HEK293 (cell line): ENCODE data around the gene PLEKHG2.
"Not testable (repeated sequence)": the region's sequence is repeated elsewhere in the genome, so short reads cannot be mapped to it uniquely, and the experiment has no call there.

Experiments
- CTCF ChIA-PET: fragments of 350-600 bp; formaldehyde crosslinking; extraction: SDS; loops from one replicate; lab custom pipeline; 2021; ENCODE audit warnings: antibody characterized with exemption; lab: Yijun Ruan, JAX
- POLR2A ChIA-PET: fragments of 300-600 bp; formaldehyde crosslinking; extraction: SDS; loops from one replicate; lab custom pipeline; 2020; ENCODE audit warnings: antibody characterized with exemption, inconsistent platforms; lab: Yijun Ruan, JAX
- H3K27ac ChIP-seq: fragments of 200-500 bp; sonication (Bioruptor generic); 2 replicates; pipeline ENCODE4 v1.5.1; 2014; ENCODE audit warnings: low read depth, low read length, control low read depth, inconsistent platforms; ENCODE audit errors: extremely low read depth
- H3K36me3 ChIP-seq, 2 experiments: fragments of 200-500 bp in 1 of 2; sonication (Bioruptor generic) in 1 of 2; 1 replicate in 1 of 2; 2 replicates in 1 of 2; pipeline ENCODE4 v1.5.1; 2014 to 2017; ENCODE audit warnings: inconsistent platforms in 2 of 2, low read length in 2 of 2; ENCODE audit not compliant: control insufficient read depth in 2 of 2, insufficient read depth in 1 of 2
- H3K4me1 ChIP-seq: fragments of 200-500 bp; sonication (Bioruptor generic); 2 replicates; pipeline ENCODE4 v1.5.1; 2014; ENCODE audit warnings: mild to moderate bottlenecking, low read length, inconsistent platforms; ENCODE audit not compliant: control insufficient read depth, insufficient read depth
- H3K4me3 ChIP-seq: 2 replicates; pipeline ENCODE4 v1.5.1; 2011; ENCODE audit warnings: low read depth, mild to moderate bottlenecking, control low read depth, low read length, moderate library complexity
- H3K9me3 ChIP-seq: fragments of 200-500 bp; sonication (Bioruptor generic); 2 replicates; pipeline ENCODE4 v1.5.1; 2014; ENCODE audit warnings: low read depth, low read length, inconsistent platforms; ENCODE audit not compliant: control insufficient read depth, insufficient read depth
- EGR2 ChIP-seq: fragments of 450-650 bp; formaldehyde crosslinking; IDR thresholded peaks from 2 replicates; pipeline ENCODE4 v1.5.1; 2016; ENCODE audit warnings: low read depth, missing biosample characterization, missing genetic modification characterization
- GFI1B ChIP-seq: fragments of 450-650 bp; formaldehyde crosslinking; IDR thresholded peaks from 2 replicates; pipeline ENCODE4 v1.5.1; 2016; ENCODE audit warnings: missing biosample characterization, missing genetic modification characterization
- GLIS1 ChIP-seq: fragments of 450-650 bp; formaldehyde crosslinking; IDR thresholded peaks from 2 replicates; pipeline ENCODE4 v1.5.1; 2016; ENCODE audit warnings: missing biosample characterization, missing genetic modification characterization
- KLF9 ChIP-seq: fragments of 450-650 bp; formaldehyde crosslinking; IDR thresholded peaks from 2 replicates; pipeline ENCODE4 v1.5.1; 2016; ENCODE audit warnings: missing biosample characterization, missing genetic modification characterization, low read depth
- OVOL3 ChIP-seq: fragments of 450-650 bp; formaldehyde crosslinking; IDR thresholded peaks from 2 replicates; pipeline ENCODE4 v1.5.1; 2016; ENCODE audit warnings: missing biosample characterization, missing genetic modification characterization
- PRDM1 ChIP-seq: fragments of 450-650 bp; formaldehyde crosslinking; IDR thresholded peaks from 2 replicates; pipeline ENCODE4; 2016; ENCODE audit warnings: missing biosample characterization, missing genetic modification characterization
- SCRT1 ChIP-seq: fragments of 450-650 bp; formaldehyde crosslinking; IDR thresholded peaks from 2 replicates; pipeline ENCODE4 v1.5.1; 2016; ENCODE audit warnings: missing biosample characterization, missing genetic modification characterization, borderline replicate concordance
- ZBTB7A ChIP-seq: fragments of 450-650 bp; formaldehyde crosslinking; IDR thresholded peaks from 2 replicates; pipeline ENCODE4 v1.5.1; 2016; ENCODE audit warnings: low read depth, missing biosample characterization, missing genetic modification characterization
- ZNF133 ChIP-seq: fragments of 450-650 bp; formaldehyde crosslinking; IDR thresholded peaks from 2 replicates; pipeline ENCODE4 v1.5.1; 2016; ENCODE audit warnings: missing biosample characterization, missing genetic modification characterization
- ZNF146 ChIP-seq: fragments of 450-650 bp; formaldehyde crosslinking; IDR thresholded peaks from 2 replicates; pipeline ENCODE4 v1.5.1; 2016; ENCODE audit warnings: missing biosample characterization, missing genetic modification characterization
- ZNF280C ChIP-seq: fragments of 450-650 bp; formaldehyde crosslinking; IDR thresholded peaks from 2 replicates; pipeline ENCODE4 v1.5.1; 2016; ENCODE audit warnings: missing biosample characterization, missing genetic modification characterization
- ZNF548 ChIP-seq: fragments of 450-650 bp; formaldehyde crosslinking; IDR thresholded peaks from 2 replicates; pipeline ENCODE4 v1.5.1; 2016; ENCODE audit warnings: missing biosample characterization, missing genetic modification characterization
- ZNF580 ChIP-seq: fragments of 450-650 bp; formaldehyde crosslinking; IDR thresholded peaks from 2 replicates; pipeline ENCODE4 v1.5.1; 2016; ENCODE audit warnings: missing biosample characterization, missing genetic modification characterization

Gene PLEKHG2

DNA sequence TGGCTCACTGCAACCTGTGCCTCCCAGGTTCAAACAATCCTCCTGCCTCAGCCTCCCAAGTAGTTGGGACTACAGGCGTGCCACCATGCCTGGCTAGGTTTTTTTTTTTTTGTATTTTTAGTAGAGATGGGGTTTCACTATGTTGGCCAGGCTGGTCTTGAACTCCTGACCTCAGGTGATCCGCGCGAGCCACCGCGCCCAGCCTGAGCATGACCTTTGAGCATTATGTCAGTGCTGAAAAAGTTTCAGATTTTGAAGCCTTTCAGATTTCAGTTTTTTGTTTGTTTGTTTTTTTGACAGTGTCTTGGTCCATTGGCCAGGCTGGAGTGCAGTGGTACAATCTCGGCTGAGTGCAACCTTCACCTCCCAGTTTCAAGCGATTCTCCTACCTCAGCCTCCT lies 38.8 kb downstream of the PLEKHG2 start:
- not testable (repeated sequence) for H3K9me3 ChIP-seq, H3K4me3 ChIP-seq
- ChIA-PET POLR2A (interaction anchor here (8.1 kb wide), 1 partner anchor 16 kb away, joined by 199 read pairs; the partner anchor contains the start of gene RPS16), CTCF (interaction anchor here (0.7 kb wide), 1 partner anchor 22 kb away, joined by 3 read pairs; no protein-coding TSS in a partner anchor)
- H3K4me1 ChIP-seq, result peaks cover 15% of the 10 kb centered on the region
- TF ChIP-seq ZNF146 (tag by site-specific recombination) (0 out of 2 replicates have a peak, but pooled peaks have one; percentile 15), KLF9 (tag by site-specific recombination) (0 out of 2 replicates have a peak, but pooled peaks have one; percentile 3), GFI1B (tag by site-specific recombination) (peak; percentile 10; the same call in 1 of the 2 replicates)
- TF ChIP-seq, all 188 proteins: peak for 3; not testable (repeated sequence) for 185
- H3K27ac ChIP-seq, result not testable (repeated sequence)
- peaks cover 75 to 98% of the 10 kb centered on the region in 2 experiments for H3K36me3 ChIP-seq

DNA sequence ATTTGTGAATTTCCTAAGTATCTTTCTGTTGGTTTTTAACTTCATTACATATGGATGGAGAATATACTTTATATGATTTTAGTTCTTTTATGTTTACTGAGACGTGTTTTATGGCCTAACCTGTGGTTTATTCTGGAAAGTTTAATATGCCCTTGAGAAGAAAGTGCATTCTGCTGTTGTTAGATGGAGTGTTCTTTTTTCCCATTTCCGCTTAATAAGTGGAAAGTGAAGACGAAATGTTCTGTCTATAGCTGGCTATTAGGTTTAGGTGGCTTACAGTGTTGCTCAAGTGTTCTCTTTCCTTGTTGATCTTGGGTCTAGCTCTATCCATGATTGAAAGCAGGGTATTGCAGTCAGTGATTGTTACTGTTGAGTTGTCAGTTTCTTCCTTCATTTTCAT lies 50.9 kb downstream of the PLEKHG2 start:
- no peak for TF ChIP-seq ZBTB7A (tag by site-specific recombination)
- TF ChIP-seq ZNF280C, result no peak
- peak; percentile 79 for TF ChIP-seq PRDM1 (tag by site-specific recombination)
- TF ChIP-seq, all 188 proteins: peak for 1
- Histone ChIP-seq H3K36me3 (peaks cover 87 to 100% of the 10 kb centered on the region in 2 experiments), H3K9me3 (no peaks in the 10 kb centered on the region; the same call in 1 of the 2 replicates), H3K4me3 (no peak overlapping the region), H3K27ac (peak overlapping the region; percentile 16; the same call in 1 of the 2 replicates), H3K4me1 (no peaks in the 10 kb centered on the region)
- CTCF ChIA-PET, result interaction anchor here (0.7 to 9.9 kb wide), 6 partner anchors 9 to 1221 kb away, joined by 3 to 84 read pairs (median 4); partner anchors contain the start of genes EID2B and PLEKHG2
- POLR2A ChIA-PET, result interaction anchor here (2.2 to 5.6 kb wide), 2 partner anchors 18 to 28 kb away, joined by 6 to 37 read pairs; partner anchors contain the start of genes RPS16 and SUPT5H

DNA sequence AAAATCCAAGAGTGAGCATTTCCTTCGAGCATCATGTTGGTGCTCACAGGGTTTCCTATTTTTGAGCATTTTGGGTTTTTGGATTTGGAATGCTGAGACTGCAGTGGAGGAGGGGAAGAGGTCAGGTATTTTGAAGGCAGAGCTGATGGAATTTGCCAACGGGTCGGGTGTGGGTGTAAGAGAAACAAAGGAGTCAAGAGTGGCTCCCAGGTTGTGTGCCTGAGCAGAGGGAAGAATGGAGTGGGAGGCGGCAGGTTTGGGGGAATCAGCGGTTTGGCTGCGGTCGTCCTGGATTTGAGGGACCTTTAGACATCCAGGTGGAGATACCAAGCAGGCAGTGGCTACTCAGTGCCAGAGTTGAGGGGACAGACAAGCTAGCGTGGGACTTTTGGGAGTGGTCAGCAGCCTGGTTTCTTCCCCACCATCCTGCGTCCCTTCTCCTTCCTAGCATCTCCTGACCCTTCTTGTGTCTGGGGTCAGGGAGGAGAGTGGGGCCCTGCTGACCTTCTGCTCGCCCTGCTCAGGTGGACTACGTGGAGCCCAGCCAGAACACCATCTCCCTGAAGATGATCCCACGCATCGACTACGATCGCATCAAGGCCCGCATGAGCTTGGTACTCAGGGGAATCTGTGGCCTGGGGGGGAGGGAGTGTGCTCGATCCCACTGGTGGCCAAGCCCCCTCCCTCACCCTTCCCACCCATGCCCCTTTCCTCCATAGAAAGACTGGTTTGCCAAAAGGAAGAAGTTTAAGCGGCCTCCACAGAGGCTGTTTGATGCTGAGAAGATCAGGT lies 53.7 kb downstream of the PLEKHG2 start:
- ChIA-PET CTCF (interaction anchor here (1.0 to 9.9 kb wide), 4 partner anchors 9 to 66 kb away, joined by 3 to 84 read pairs (median 3); partner anchors contain the start of gene EID2B), POLR2A (interaction anchor here (0.9 to 2.3 kb wide), 3 partner anchors 21 to 73 kb away, joined by 3 to 13 read pairs (median 3); partner anchors contain the start of genes RPS16 and SUPT5H)
- TF ChIP-seq EGR2 (tag by site-specific recombination), result peak; percentile 51
- TF ChIP-seq GLIS1 (tag by site-specific recombination), result no peak
- TF ChIP-seq OVOL3 (tag by site-specific recombination), result no peak
- no peak for TF ChIP-seq SCRT1 (tag by site-specific recombination)
- no peak for TF ChIP-seq ZNF580
- peaks cover 87 to 100% of the 10 kb centered on the region in 2 experiments for H3K36me3 ChIP-seq
- no peaks in the 10 kb centered on the region for H3K9me3 ChIP-seq
- no peak overlapping the region for H3K4me3 ChIP-seq
- no peak overlapping the region for H3K27ac ChIP-seq
- H3K4me1 ChIP-seq, result no peaks in the 10 kb centered on the region

GRCh38 chr19:39467941-39468340 lies 55.5 kb downstream of the PLEKHG2 start:
- H3K27ac ChIP-seq, result no peak overlapping the region
- ChIA-PET CTCF (interaction anchor here (0.6 to 9.9 kb wide), 4 partner anchors 7 to 204 kb away, joined by 3 to 84 read pairs (median 14); partner anchors contain the start of gene EID2B), POLR2A (interaction anchor here (0.8 to 3.0 kb wide), 4 partner anchors 11 to 36 kb away, joined by 3 to 11 read pairs (median 6); partner anchors contain the start of genes RPS16 and TIMM50)

More at GRCh38 chr19:39467941-39468340, 55.5 kb downstream of the PLEKHG2 start:
- no peak for TF ChIP-seq ZNF280C
- TF ChIP-seq ZNF133, result no peak
- TF ChIP-seq ZNF548 (tag by site-specific recombination), result no peak
- Histone ChIP-seq H3K4me3 (no peak overlapping the region), H3K36me3 (peaks cover 94 to 100% of the 10 kb centered on the region in 2 experiments), H3K9me3 (no peaks in the 10 kb centered on the region), H3K4me1 (no peaks in the 10 kb centered on the region)
